ENCODE results near the gene TLNRD1. TPM values are rescaled to one million over a fixed set of nuclear protein-coding genes. Genes with fewer than 3 reads are reported as not detected.

TLNRD1 gene
- total and polyA plus RNA-seq, 7 experiments from 2014 or later = 2.2 to 33.0 (median 15.9) TPM

GRCh38 chr15:81001152-81002008, 657 bp downstream of the TLNRD1 start:
- Histone ChIP-seq H3K4me3 (ENCODE audit: low read length) (peak overlapping the region; percentile 83), H3K27ac (ENCODE audit: low read depth, low read length) (peak overlapping the region; percentile 91), H3K27me3 (ENCODE audit: control insufficient read depth in 2 of 2, insufficient read depth in 2 of 2, low read length in 2 of 2) (no peaks in the 10 kb centered on the region), H3K9me3 (ENCODE audit: control insufficient read depth in 2 of 3, low read length in 3 of 3) (no peaks in the 10 kb centered on the region), H3K4me1 (ENCODE audit: control insufficient read depth in 2 of 2, insufficient read depth in 2 of 2, low read length in 2 of 2) (peaks cover 24 to 42% of the 10 kb centered on the region in 2 donors), H3K36me3 (ENCODE audit: control insufficient read depth in 2 of 3, insufficient read depth in 3 of 3, low read length in 3 of 3) (peaks cover 0 to 13% (median 0%) of the 10 kb centered on the region in 3 experiments)
- Mint-ChIP-seq H3K4me1 (peaks cover 24 to 67% (median 54%) of the 10 kb centered on the region in 7 donors), H3K36me3 (peaks cover 0 to 29% (median 6%) of the 10 kb centered on the region in 5 donors), H3K4me3 (peak overlapping the region; percentile 91 to 99 (median 96)), H3K27me3 (no peaks in the 10 kb centered on the region), H3K9me3 (peaks cover 0 to 3% (median 0%) of the 10 kb centered on the region in 11 donors), H3K27ac (peak overlapping the region in 7 of 9 donors; percentile 25 to 98 (median 94))
- CTCF ChIA-PET = interaction anchor here (1.7 to 2.1 kb wide), 2 partner anchors 10 to 31 kb away, joined by 5 to 7 read pairs; no protein-coding TSS in a partner anchor
- intact Hi-C loops (cut with micrococcal nuclease) = loop anchor here (1.0 to 10.0 kb wide), 10 partner anchors 105 to 1543 kb away; partner anchors contain the start of genes MEX3B (in 2 of the 2), ABHD17C (in 1 of the 2), RPS17 (in 1 of the 2) and STARD5 (in 1 of the 2)
- ATAC-seq (peak; percentile 50), DNase-seq (peak in 8 of 9 donors; percentile 22 to 64 (median 46))
- POLR2A ChIA-PET = interaction anchor here (0.6 to 5.2 kb wide), 9 partner anchors 9 to 1285 kb away, joined by 3 to 87 read pairs (median 5); partner anchors contain the start of gene MESD

DNA sequence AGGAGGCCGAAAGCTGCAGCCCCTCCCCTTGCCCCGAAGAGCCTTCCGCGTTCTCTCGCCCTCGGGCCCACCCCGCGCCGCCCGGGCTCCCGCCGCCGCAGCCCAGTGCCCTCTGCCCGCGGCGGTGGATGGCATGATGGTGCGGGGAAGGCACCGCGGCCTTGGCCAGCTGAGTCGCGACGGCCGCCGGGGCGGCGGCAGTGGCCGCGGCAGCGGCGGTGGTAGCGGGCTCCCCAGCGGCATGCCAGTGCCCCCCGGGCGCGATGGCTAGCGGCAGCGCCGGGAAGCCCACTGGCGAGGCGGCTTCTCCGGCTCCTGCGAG, 1.2 kb downstream of the TLNRD1 start:
- H3K4me3 ChIP-seq (ENCODE audit: low read length) = peak overlapping the region; percentile 83
- ChIA-PET POLR2A (interaction anchor here (0.6 to 5.2 kb wide), 6 partner anchors 8 to 1284 kb away, joined by 3 to 87 read pairs (median 4); partner anchors contain the start of gene MESD), CTCF (interaction anchor here (2.1 kb wide), 1 partner anchor 32 kb away, joined by 7 read pairs; no protein-coding TSS in a partner anchor)
- H3K27ac ChIP-seq (ENCODE audit: low read depth, low read length) = peak overlapping the region; percentile 91
- H3K36me3 ChIP-seq (ENCODE audit: control insufficient read depth in 2 of 3, insufficient read depth in 3 of 3, low read length in 3 of 3) = peaks cover 0 to 13% (median 0%) of the 10 kb centered on the region in 3 experiments
- Mint-ChIP-seq H3K9me3 (peaks cover 0 to 3% (median 0%) of the 10 kb centered on the region in 11 donors), H3K36me3 (peaks cover 0 to 29% (median 6%) of the 10 kb centered on the region in 5 donors), H3K27ac (peak overlapping the region in 3 of 9 donors; percentile 19 to 98 (median 28)), H3K4me3 (peak overlapping the region in 9 of 10 donors; percentile 82 to 96 (median 87)), H3K4me1 (peaks cover 27 to 72% (median 56%) of the 10 kb centered on the region in 7 donors), H3K27me3 (no peaks in the 10 kb centered on the region)
- H3K9me3 ChIP-seq (ENCODE audit: control insufficient read depth in 2 of 3, low read length in 3 of 3) = no peaks in the 10 kb centered on the region
- no peak for ATAC-seq
- peaks cover 24 to 45% of the 10 kb centered on the region in 2 donors for H3K4me1 ChIP-seq (ENCODE audit: control insufficient read depth in 2 of 2, insufficient read depth in 2 of 2, low read length in 2 of 2)
- intact Hi-C loops (cut with micrococcal nuclease) = loop anchor here (5.0 to 10.0 kb wide), 6 partner anchors 307 to 1543 kb away; partner anchors contain the start of genes ABHD17C (in 1 of the 2), MEX3B (in 1 of the 2), RPS17 (in 1 of the 2) and ZFAND6 (in 1 of the 2)
- no peaks in the 10 kb centered on the region for H3K27me3 ChIP-seq (ENCODE audit: control insufficient read depth in 2 of 2, insufficient read depth in 2 of 2, low read length in 2 of 2)
- no peak for DNase-seq

DNA sequence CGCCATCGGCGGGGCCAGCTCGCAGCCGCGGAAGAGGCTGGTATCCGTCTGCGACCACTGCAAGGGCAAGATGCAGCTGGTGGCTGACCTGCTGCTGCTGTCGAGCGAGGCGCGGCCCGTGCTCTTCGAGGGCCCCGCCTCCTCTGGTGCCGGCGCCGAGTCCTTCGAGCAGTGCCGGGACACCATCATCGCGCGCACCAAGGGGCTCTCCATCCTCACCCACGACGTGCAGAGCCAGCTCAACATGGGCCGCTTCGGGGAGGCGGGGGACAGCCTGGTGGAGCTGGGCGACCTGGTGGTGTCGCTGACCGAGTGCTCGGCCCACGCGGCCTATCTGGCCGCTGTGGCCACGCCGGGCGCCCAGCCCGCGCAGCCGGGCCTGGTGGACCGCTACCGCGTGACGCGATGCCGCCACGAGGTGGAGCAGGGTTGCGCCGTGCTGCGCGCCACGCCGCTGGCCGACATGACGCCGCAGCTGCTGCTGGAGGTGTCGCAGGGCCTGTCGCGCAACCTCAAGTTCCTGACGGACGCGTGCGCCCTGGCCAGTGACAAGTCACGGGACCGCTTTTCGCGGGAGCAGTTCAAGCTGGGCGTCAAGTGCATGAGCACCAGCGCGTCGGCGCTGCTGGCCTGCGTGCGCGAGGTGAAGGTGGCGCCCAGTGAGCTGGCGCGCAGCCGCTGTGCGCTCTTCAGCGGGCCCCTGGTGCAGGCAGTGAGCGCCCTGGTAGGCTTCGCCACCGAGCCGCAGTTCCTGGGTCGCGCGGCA, 1.8 kb downstream of the TLNRD1 start:
- H3K27me3 Mint-ChIP-seq = no peaks in the 10 kb centered on the region
- no peak for DNase-seq

GRCh38 chr15:81003097-81003350, 2.3 kb downstream of the TLNRD1 start:
- Mint-ChIP-seq H3K27ac (peak overlapping the region in 3 of 9 donors; percentile 25 to 82 (median 65)), H3K4me3 (peak overlapping the region; percentile 32 to 84 (median 78)), H3K27me3 (no peaks in the 10 kb centered on the region), H3K36me3 (peaks cover 0 to 25% (median 6%) of the 10 kb centered on the region in 5 donors), H3K9me3 (no peaks in the 10 kb centered on the region), H3K4me1 (peaks cover 30 to 72% (median 61%) of the 10 kb centered on the region in 7 donors)
- intact Hi-C loops (cut with micrococcal nuclease) = loop anchor here (5.0 to 10.0 kb wide), 6 partner anchors 308 to 1542 kb away; partner anchors contain the start of genes ABHD17C (in 1 of the 2), MEX3B (in 1 of the 2), RPS17 (in 1 of the 2) and ZFAND6 (in 1 of the 2)
- Histone ChIP-seq H3K4me1 (ENCODE audit: control insufficient read depth in 2 of 2, insufficient read depth in 2 of 2, low read length in 2 of 2) (peaks cover 24 to 47% of the 10 kb centered on the region in 2 donors), H3K27ac (ENCODE audit: low read depth, low read length) (no peak overlapping the region), H3K9me3 (ENCODE audit: control insufficient read depth in 2 of 3, low read length in 3 of 3) (no peaks in the 10 kb centered on the region), H3K27me3 (ENCODE audit: control insufficient read depth in 2 of 2, insufficient read depth in 2 of 2, low read length in 2 of 2) (no peaks in the 10 kb centered on the region), H3K36me3 (ENCODE audit: control insufficient read depth in 2 of 3, insufficient read depth in 3 of 3, low read length in 3 of 3) (peaks cover 0 to 13% (median 0%) of the 10 kb centered on the region in 3 experiments), H3K4me3 (ENCODE audit: low read length) (no peak overlapping the region)
- ATAC-seq (no peak), DNase-seq (no peak)
- CTCF ChIA-PET = interaction anchor here (0.9 kb wide), 1 partner anchor 12 kb away, joined by 3 read pairs; no protein-coding TSS in a partner anchor
- POLR2A ChIA-PET = interaction anchor here (5.2 kb wide), 1 partner anchor 14 kb away, joined by 87 read pairs; the partner anchor contains the start of gene MESD

More for the DNA sequence above, 1.8 kb downstream of the TLNRD1 start:
- peaks cover 0 to 13% (median 0%) of the 10 kb centered on the region in 3 experiments for H3K36me3 ChIP-seq (ENCODE audit: control insufficient read depth in 2 of 3, insufficient read depth in 3 of 3, low read length in 3 of 3)
- H3K4me3 ChIP-seq (ENCODE audit: low read length) = peak overlapping the region; percentile 83
- intact Hi-C loops (cut with micrococcal nuclease) = loop anchor here (5.0 to 10.0 kb wide), 6 partner anchors 308 to 1542 kb away; partner anchors contain the start of genes ABHD17C (in 1 of the 2), MEX3B (in 1 of the 2), RPS17 (in 1 of the 2) and ZFAND6 (in 1 of the 2)
- Mint-ChIP-seq H3K9me3 (no peaks in the 10 kb centered on the region), H3K27ac (no peak overlapping the region), H3K4me1 (peaks cover 28 to 72% (median 58%) of the 10 kb centered on the region in 7 donors), H3K36me3 (peaks cover 0 to 25% (median 6%) of the 10 kb centered on the region in 5 donors), H3K4me3 (peak overlapping the region in 9 of 10 donors; percentile 27 to 94 (median 64))
- no peaks in the 10 kb centered on the region for H3K9me3 ChIP-seq (ENCODE audit: control insufficient read depth in 2 of 3, low read length in 3 of 3)
- no peak overlapping the region for H3K27ac ChIP-seq (ENCODE audit: low read depth, low read length)
- no peaks in the 10 kb centered on the region for H3K27me3 ChIP-seq (ENCODE audit: control insufficient read depth in 2 of 2, insufficient read depth in 2 of 2, low read length in 2 of 2)
- H3K4me1 ChIP-seq (ENCODE audit: control insufficient read depth in 2 of 2, insufficient read depth in 2 of 2, low read length in 2 of 2) = peaks cover 24 to 47% of the 10 kb centered on the region in 2 donors
- ChIA-PET CTCF (interaction anchor here (0.6 to 2.1 kb wide), 3 partner anchors 11 to 103 kb away, joined by 3 to 7 read pairs (median 3); no protein-coding TSS in a partner anchor), POLR2A (interaction anchor here (1.0 to 5.2 kb wide), 2 partner anchors 13 to 24 kb away, joined by 3 to 87 read pairs; partner anchors contain the start of gene MESD)
- no peak for ATAC-seq

DNA sequence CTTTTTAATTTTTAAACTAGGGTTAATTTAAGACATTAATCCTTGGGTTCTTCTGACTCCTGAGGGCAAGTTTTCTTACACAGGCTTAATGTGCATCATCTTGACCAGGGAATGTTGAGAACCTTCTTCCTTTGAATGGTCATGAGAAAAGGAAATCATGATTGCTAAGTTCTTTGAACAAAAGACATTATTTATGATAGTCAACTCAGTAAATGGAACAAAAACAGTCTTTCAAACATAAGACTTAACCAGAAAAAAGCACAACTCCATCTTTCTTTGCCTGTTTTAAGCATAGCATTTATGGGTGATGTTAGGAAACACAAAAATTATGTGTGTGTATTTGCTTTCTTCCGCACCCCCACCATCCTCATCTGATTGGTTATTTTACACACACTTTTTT, 5.4 kb downstream of the TLNRD1 start:
- peaks cover 0 to 9% (median 0%) of the 10 kb centered on the region in 3 experiments for H3K36me3 ChIP-seq (ENCODE audit: control insufficient read depth in 2 of 3, insufficient read depth in 3 of 3, low read length in 3 of 3)
- ChIA-PET POLR2A (no interaction called here), CTCF (interaction anchor here (0.6 kb wide), 1 partner anchor 36 kb away, joined by 3 read pairs; no protein-coding TSS in a partner anchor)
- DNase-seq (no peak), ATAC-seq (no peak)
- no peak overlapping the region for H3K4me3 ChIP-seq (ENCODE audit: low read length)
- no peak overlapping the region for H3K4me3 Mint-ChIP-seq
- H3K27me3 Mint-ChIP-seq = no peaks in the 10 kb centered on the region
- H3K27me3 ChIP-seq (ENCODE audit: control insufficient read depth in 2 of 2, insufficient read depth in 2 of 2, low read length in 2 of 2) = no peaks in the 10 kb centered on the region
- intact Hi-C loops (cut with micrococcal nuclease) = loop anchor here in 1 of 2 donors (10.0 kb wide), 3 partner anchors 311 to 1539 kb away; partner anchors contain the start of genes ABHD17C and RPS17
- peaks cover 29 to 78% (median 62%) of the 10 kb centered on the region in 7 donors for H3K4me1 Mint-ChIP-seq
- H3K9me3 ChIP-seq (ENCODE audit: control insufficient read depth in 2 of 3, low read length in 3 of 3) = no peaks in the 10 kb centered on the region
- H3K4me1 ChIP-seq (ENCODE audit: control insufficient read depth in 2 of 2, insufficient read depth in 2 of 2, low read length in 2 of 2) = peaks cover 18 to 40% of the 10 kb centered on the region in 2 donors
- peak overlapping the region in 1 of 9 donors; percentile 58 for H3K27ac Mint-ChIP-seq
- H3K9me3 Mint-ChIP-seq = no peaks in the 10 kb centered on the region
- no peak overlapping the region for H3K27ac ChIP-seq (ENCODE audit: low read depth, low read length)
- peaks cover 0 to 20% (median 6%) of the 10 kb centered on the region in 5 donors for H3K36me3 Mint-ChIP-seq

All from naive thymus-derived CD4-positive, alpha-beta T cell (primary cell).